KOPT-K1 (cell line): Measurements from ENCODE around the gene AOPEP.

Experiments used
- H3K27ac ChIP-seq: fragments of 200-600 bp; sonication (generic); 2 replicates; pipeline ENCODE4 v1.5.1; 2016; ENCODE audit warnings: antibody characterized with exemption, mild to moderate bottlenecking, low read depth, low read length; ENCODE audit not compliant: poor library complexity, severe bottlenecking
- H3K36me3 ChIP-seq: fragments of 200-600 bp; sonication (generic); 2 replicates; pipeline ENCODE4 v1.5.1; 2017; ENCODE audit warnings: antibody characterized with exemption, mild to moderate bottlenecking, low read length, moderate library complexity; ENCODE audit not compliant: insufficient read depth
- H3K9me3 ChIP-seq: fragments of 200-600 bp; sonication (generic); 2 replicates; pipeline ENCODE4 v1.5.1; 2017; ENCODE audit warnings: antibody characterized with exemption, low read length, mild to moderate bottlenecking; ENCODE audit not compliant: insufficient read depth, poor library complexity, severe bottlenecking

AOPEP gene

DNA sequence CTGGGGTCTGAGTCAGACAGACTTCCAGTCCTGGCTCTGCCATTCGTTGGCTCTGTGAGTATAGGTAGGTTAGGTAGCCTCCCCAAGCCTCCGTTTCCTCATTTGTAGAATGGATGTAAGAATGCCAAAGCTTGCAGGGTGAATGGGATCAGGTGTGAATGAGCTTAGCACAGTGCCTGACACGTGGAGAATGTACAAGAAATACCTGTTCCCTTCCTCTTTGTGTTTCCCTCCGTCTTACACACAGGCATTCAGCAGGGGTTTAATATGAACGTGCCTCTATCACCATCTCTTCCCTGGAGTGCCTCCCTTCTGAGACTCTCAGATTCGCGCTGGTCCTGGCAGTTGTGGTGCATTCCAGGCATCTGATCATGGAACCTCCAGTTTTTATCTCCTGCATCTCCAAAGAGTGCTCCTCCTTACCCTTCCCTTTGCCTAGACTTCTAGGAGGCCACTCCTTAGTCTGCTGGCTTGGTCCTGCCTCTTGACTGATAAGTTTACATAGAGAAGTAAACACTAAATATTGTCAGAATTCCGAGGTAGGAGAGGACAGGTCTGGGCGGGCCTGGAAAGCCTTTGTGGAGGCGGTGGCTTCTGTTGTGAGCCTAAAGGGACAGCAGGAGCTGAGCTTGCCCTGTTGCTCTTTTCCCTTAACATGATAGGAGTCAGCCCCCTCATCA lies 199.4 kb downstream of the AOPEP start:
- Histone ChIP-seq H3K9me3 (no peaks in the 10 kb centered on the region), H3K27ac (no peak overlapping the region)

GRCh38 chr9:94926431-94926800 lies 199.9 kb downstream of the AOPEP start:
- H3K9me3 ChIP-seq: no peaks in the 10 kb centered on the region
- H3K36me3 ChIP-seq: no peaks in the 10 kb centered on the region; the same call in 1 of the 2 replicates
- no peak overlapping the region for H3K27ac ChIP-seq

More for the DNA sequence above, 199.4 kb downstream of the AOPEP start:
- no peaks in the 10 kb centered on the region; the same call in 1 of the 2 replicates for H3K36me3 ChIP-seq

- Histone ChIP-seq H3K36me3 (no peaks in the 10 kb centered on the region; the same call in 1 of the 2 replicates), H3K9me3 (no peaks in the 10 kb centered on the region), H3K27ac (no peak overlapping the region)
These were observed 200.7 kb downstream of the AOPEP start for GRCh38 chr9:94927048-94927761.

DNA sequence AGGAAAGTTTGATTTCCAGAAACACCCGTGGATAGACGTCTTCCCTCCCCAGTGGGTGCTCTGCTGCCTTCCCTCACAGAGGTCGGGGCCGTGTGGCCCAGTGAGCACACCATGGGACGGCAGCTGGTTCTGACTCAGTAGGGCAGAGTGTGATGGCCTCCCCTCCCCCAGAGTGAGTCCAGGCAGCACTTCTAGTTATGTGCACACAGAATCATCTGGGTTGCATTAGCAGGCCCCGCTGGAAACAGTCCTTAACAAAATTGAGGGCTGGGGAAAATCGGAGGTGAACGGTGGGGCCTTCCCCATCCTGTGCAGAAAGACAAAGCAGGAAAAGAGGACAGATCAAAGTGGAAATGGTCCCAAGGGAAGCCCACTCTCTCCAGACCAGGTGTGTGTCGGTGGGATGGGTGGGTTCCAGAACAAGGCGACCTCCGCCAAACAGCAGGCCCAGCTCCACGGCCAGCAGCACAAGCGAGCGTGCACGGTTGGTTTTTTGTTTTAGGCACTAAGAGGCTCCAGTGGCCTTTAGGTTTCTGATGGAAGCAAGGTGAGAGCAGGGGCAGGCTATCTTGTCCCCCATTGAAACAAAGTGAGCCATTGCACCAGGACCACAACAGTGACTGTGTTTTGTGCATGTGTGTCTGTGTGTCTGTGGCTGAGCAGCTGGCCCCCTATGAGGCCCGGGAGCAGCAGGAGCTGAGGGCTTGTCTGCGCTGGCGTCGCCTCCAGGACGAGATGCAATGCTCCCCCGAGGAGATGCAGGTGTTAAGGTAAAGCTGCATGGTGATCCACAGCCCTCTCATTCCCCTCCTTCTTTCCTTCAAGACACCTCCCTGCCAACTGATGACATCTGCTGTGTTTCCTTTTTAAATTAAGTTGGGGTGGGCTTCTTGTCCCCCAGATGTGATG lies 201.5 kb downstream of the AOPEP start:
- Histone ChIP-seq H3K36me3 (no peaks in the 10 kb centered on the region; the same call in 1 of the 2 replicates), H3K9me3 (no peaks in the 10 kb centered on the region), H3K27ac (no peak overlapping the region)

GRCh38 chr9:94928691-94929368 lies 202.3 kb downstream of the AOPEP start:
- no peak overlapping the region for H3K27ac ChIP-seq
- no peaks in the 10 kb centered on the region; the same call in 1 of the 2 replicates for H3K36me3 ChIP-seq
- no peaks in the 10 kb centered on the region for H3K9me3 ChIP-seq

- no peak overlapping the region for H3K27ac ChIP-seq
- H3K9me3 ChIP-seq: no peaks in the 10 kb centered on the region
- H3K36me3 ChIP-seq: no peaks in the 10 kb centered on the region; the same call in 1 of the 2 replicates
These were observed 202.9 kb downstream of the AOPEP start for GRCh38 chr9:94929369-94929756.

DNA sequence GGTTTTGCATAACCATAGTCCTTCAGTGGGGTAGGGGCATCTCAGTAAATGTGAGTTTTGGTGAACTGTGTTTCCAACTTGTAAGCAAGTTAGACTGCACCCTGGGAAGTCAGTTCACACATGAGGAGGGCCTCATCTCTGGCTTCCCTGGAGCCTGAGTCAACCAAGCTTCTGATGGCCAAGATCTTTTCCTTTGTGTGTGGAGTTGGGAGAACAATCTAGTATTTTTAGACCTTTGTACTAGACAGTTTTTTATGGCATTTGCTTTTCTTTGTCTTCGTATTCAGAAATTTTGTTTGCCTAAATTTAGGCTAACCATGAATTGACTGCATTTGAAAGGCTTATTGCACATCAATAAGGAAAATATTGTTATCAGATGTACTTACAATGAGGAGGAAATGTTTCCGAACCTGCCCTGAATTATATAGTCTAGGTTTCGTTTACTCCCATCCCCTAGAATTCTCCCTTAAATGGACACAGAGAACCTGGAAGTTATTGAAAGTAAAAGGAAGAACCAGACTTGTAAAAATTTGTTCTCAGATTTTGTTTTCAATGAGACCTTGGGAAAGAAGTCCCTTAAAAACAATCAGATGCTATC lies 204.6 kb downstream of the AOPEP start:
- Histone ChIP-seq H3K27ac (no peak overlapping the region), H3K36me3 (no peaks in the 10 kb centered on the region), H3K9me3 (no peaks in the 10 kb centered on the region)

GRCh38 chr9:94931740-94932139 lies 205.2 kb downstream of the AOPEP start:
- Histone ChIP-seq H3K9me3 (no peaks in the 10 kb centered on the region), H3K27ac (no peak overlapping the region), H3K36me3 (no peaks in the 10 kb centered on the region)

DNA sequence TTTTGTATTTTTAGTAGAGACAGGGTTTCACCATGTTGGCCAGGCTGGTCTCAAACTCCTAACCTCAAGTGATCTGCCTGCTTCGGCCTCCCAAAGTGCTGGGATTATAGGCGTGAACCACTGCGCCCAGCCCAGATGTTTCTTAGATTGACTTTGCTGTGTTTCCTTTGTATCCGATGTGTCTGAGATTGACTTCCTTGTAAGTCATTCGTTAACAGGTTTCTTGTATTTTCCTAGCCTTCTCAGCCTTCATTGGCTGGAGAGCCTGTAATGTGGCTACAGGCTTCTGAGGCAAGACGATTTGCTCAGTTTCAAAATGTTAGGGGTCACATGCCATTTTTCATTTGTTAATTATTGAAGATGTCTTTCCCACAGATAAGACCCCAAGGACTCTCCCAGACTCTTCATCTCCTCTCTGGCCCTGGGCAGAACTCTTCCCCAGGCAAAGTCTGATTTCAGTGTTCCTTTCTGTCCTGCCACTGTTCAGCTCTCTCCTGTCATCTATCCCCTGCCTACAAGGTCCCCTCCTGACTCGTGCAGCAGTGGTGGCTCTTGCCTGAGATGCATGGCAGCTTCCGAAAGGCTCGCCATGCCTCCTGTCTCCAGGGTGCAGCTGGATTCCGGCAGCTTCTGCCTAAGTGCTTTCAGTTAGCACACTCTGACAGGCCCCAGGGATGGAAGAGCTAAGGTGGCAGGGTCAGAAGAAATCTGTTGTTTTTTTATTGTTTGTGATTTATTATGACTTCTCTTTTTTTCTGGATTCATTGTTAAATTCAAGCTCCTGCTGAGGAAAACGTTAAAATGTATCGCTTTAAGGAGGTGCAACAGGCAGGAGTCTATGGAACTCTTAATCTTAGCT lies 206.4 kb downstream of the AOPEP start:
- no peaks in the 10 kb centered on the region for H3K9me3 ChIP-seq
- H3K27ac ChIP-seq: no peak overlapping the region
- H3K36me3 ChIP-seq: no peaks in the 10 kb centered on the region

DNA sequence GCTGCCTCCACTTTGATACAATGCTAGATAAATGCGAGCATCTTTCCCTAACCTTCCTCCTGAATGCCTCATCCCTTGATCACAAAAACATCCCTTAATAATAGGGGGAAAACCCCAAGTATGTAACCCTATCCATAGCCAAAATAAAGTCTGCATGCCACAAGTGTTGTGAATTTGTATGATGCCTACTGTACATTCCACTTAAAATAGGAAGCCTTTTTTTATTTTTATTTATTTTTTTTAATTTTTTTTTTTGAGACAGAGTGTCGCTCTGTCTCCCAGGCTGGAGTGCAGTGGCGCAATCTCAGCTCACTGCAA lies 207.0 kb downstream of the AOPEP start:
- H3K36me3 ChIP-seq: no peaks in the 10 kb centered on the region
- no peak overlapping the region for H3K27ac ChIP-seq
- H3K9me3 ChIP-seq: no peaks in the 10 kb centered on the region

DNA sequence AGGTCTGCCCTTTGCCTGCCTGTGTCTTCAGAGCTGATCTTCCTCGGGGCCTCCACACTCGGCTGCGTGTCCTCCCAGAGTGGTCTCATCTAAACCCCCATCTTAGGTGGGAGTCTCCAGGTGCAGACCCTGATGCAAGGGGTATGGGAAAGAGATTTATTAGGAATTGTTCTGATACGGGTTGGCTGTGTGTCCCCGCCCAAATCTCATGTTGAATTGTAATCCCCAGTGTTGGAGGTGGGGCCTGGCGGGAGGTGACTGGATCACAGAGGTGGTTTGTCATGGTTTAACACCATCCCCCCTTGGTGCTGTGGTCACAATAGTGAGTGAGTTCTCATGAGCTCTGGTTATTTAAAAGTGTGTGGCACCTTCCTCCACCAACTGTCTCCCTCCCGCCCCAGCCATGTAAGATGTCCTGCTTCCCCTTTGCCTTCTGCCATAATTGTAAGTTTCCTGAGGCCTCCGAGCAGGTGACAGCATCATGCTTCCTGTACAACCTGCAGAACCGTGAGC lies 208.4 kb downstream of the AOPEP start:
- Histone ChIP-seq H3K27ac (no peak overlapping the region), H3K9me3 (no peaks in the 10 kb centered on the region), H3K36me3 (no peaks in the 10 kb centered on the region)

- H3K27ac ChIP-seq: no peak overlapping the region
- no peaks in the 10 kb centered on the region for H3K9me3 ChIP-seq
- no peaks in the 10 kb centered on the region for H3K36me3 ChIP-seq
These were observed 208.9 kb downstream of the AOPEP start for GRCh38 chr9:94935396-94935795.

DNA sequence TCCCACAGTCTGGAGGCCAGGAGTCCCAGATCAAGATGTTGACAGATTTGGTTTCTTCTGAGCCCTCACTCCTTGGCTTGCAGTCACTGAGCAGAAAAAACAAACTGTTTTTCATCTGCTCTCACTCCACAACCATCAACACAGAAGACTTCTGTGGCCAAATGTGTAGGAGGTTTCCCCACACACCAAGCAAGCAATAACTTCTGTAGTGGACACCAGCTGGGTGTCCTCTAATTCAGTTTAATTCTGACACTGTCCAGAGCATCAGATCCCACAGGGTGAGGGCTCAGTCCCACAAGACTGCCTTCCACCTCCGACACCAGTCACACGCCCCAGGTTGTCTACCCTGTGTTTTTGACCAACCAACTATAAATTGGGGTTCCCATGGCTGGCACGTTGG lies 209.9 kb downstream of the AOPEP start:
- Histone ChIP-seq H3K36me3 (no peaks in the 10 kb centered on the region), H3K27ac (no peak overlapping the region), H3K9me3 (no peaks in the 10 kb centered on the region)
